Suprapubic skin (tissue), 4 donors: ENCODE measurements around the gene NEURL1B. TPM values are rescaled to one million over a fixed set of nuclear protein-coding genes. Genes with fewer than 3 reads are reported as not detected.
A peak's percentile ranks its signal among the peaks of the same experiment; 100 is the strongest.
"Not testable (repeated sequence)": the region's sequence is repeated elsewhere in the genome, so short reads cannot be mapped to it uniquely, and the experiment has no call there.

ENCODE experiments used
- DNase-seq, 2 donors: peaks; one replicate each; pipeline ENCODE4 v3.0.0-alpha.2; 2019; ENCODE audit warnings: low spot score in 2 of 2
- H3K27ac ChIP-seq: fragments of 200-600 bp; sonication (generic); one replicate; pipeline ENCODE4 v1.5.1; 2019
- H3K27me3 ChIP-seq: fragments of 200-600 bp; sonication (generic); one replicate; pipeline ENCODE4 v1.5.1; 2019
- H3K36me3 ChIP-seq: fragments of 200-600 bp; sonication (generic); one replicate; pipeline ENCODE4 v1.5.1; 2019
- H3K4me1 ChIP-seq: fragments of 200-600 bp; sonication (generic); one replicate; pipeline ENCODE4 v1.5.1; 2019
- H3K4me3 ChIP-seq: fragments of 200-600 bp; sonication (generic); one replicate; pipeline ENCODE4 v1.5.1; 2019; ENCODE audit warnings: mild to moderate bottlenecking
- H3K9me3 ChIP-seq: fragments of 200-600 bp; sonication (generic); one replicate; pipeline ENCODE4 v1.5.1; 2019
- CTCF ChIP-seq, 2 donors: fragments of 200-600 bp in 1 of 2; fragments of 450-650 bp in 1 of 2; sonication (generic) in 1 of 2; IDR thresholded peaks; one replicate each; pipeline ENCODE4 v1.5.1; 2016 to 2019; ENCODE audit warnings: antibody characterized with exemption in 2 of 2, mild to moderate bottlenecking in 1 of 2, moderate library complexity in 1 of 2
- EP300 ChIP-seq: sonication (generic); formaldehyde crosslinking; IDR thresholded peaks from one replicate; pipeline ENCODE4 v1.6.1; 2017; ENCODE audit warnings: antibody characterized with exemption
- POLR2A ChIP-seq, 2 donors: fragments of 450-650 bp; IDR thresholded peaks; one replicate each; pipeline ENCODE4 v1.6.1; 2017; ENCODE audit warnings: antibody characterized with exemption in 2 of 2, mild to moderate bottlenecking in 2 of 2, moderate library complexity in 2 of 2
- POLR2AphosphoS5 ChIP-seq, 3 donors: sonication (generic); formaldehyde crosslinking; IDR thresholded peaks; one replicate each; pipeline ENCODE4 v1.6.1; 2017; ENCODE audit warnings: antibody characterized with exemption in 3 of 3
- WGBS: methylation state at CpG from one replicate; pipeline ENCODE4 v1.1.5; 2018; 5-methylcytosine and 5-hydroxymethylcytosine counted together
- total RNA-seq, 4 donors: library from RNA; depleted of rRNA; stranded (reverse); fragments of >200 nt; gene quantifications; one replicate each; pipeline ENCODE4 v1.1.0, GENCODE V29; 2016

The NEURL1B gene
- total RNA-seq, 4 donors from 2014 or later = 18.5 to 40.9 (median 30.4) TPM

GRCh38 chr5:172705576-172706084 is 64.6 kb downstream of the NEURL1B start:
- no peak for DNase-seq
- Histone ChIP-seq H3K36me3 (no peaks in the 10 kb centered on the region), H3K4me1 (peaks cover 15% of the 10 kb centered on the region), H3K4me3 (no peak overlapping the region), H3K27ac (no peak overlapping the region), H3K9me3 (no peaks in the 10 kb centered on the region), H3K27me3 (no peaks in the 10 kb centered on the region)
- TF ChIP-seq POLR2A (IDR thresholded peaks at IDR 0.05) (no peak), CTCF (IDR thresholded peaks at IDR 0.05) (no peak), POLR2AphosphoS5 (IDR thresholded peaks at IDR 0.05) (no peak), EP300 (no peak)

GRCh38 chr5:172706796-172707195 is 65.7 kb downstream of the NEURL1B start:
- Histone ChIP-seq H3K27me3 (no peaks in the 10 kb centered on the region), H3K4me1 (peaks cover 3% of the 10 kb centered on the region), H3K4me3 (no peak overlapping the region), H3K27ac (no peak overlapping the region), H3K36me3 (no peaks in the 10 kb centered on the region), H3K9me3 (no peaks in the 10 kb centered on the region)
- no peak for DNase-seq
- 58% methylated on average over 4 of the region's 4 CpGs for WGBS
- TF ChIP-seq EP300 (no peak), POLR2A (IDR thresholded peaks at IDR 0.05) (no peak), POLR2AphosphoS5 (IDR thresholded peaks at IDR 0.05) (no peak), CTCF (IDR thresholded peaks at IDR 0.05) (no peak)

GRCh38 chr5:172707285-172708182 is 66.5 kb downstream of the NEURL1B start:
- H3K4me3 ChIP-seq = no peak overlapping the region
- H3K4me1 ChIP-seq = no peaks in the 10 kb centered on the region
- no peaks in the 10 kb centered on the region for H3K9me3 ChIP-seq
- no peak overlapping the region for H3K27ac ChIP-seq
- DNase-seq = no peak
- WGBS = 44% methylated on average over 17 of the region's 18 CpGs
- H3K27me3 ChIP-seq = no peaks in the 10 kb centered on the region
- TF ChIP-seq CTCF (IDR thresholded peaks at IDR 0.05) (peak; percentile 1 to 23), POLR2A (IDR thresholded peaks at IDR 0.05) (no peak)
- no peaks in the 10 kb centered on the region for H3K36me3 ChIP-seq

- Histone ChIP-seq H3K36me3 (no peaks in the 10 kb centered on the region), H3K4me1 (peaks cover 3% of the 10 kb centered on the region), H3K9me3 (no peaks in the 10 kb centered on the region), H3K27me3 (no peaks in the 10 kb centered on the region), H3K4me3 (no peak overlapping the region), H3K27ac (no peak overlapping the region)
- no peak for DNase-seq
- TF ChIP-seq POLR2A (IDR thresholded peaks at IDR 0.05) (no peak), CTCF (IDR thresholded peaks at IDR 0.05) (no peak), POLR2AphosphoS5 (IDR thresholded peaks at IDR 0.05) (no peak), EP300 (no peak)
- 74% methylated on average over 8 of the region's 8 CpGs for WGBS
These were observed 67.1 kb downstream of the NEURL1B start for GRCh38 chr5:172708183-172708505.

- H3K27me3 ChIP-seq = no peaks in the 10 kb centered on the region
- no peak overlapping the region for H3K4me3 ChIP-seq
- 62% methylated on average over 4 of the region's 4 CpGs for WGBS
- no peak overlapping the region for H3K27ac ChIP-seq
- peaks cover 25% of the 10 kb centered on the region for H3K4me1 ChIP-seq
- DNase-seq = no peak
- no peak for TF ChIP-seq POLR2A (IDR thresholded peaks at IDR 0.05)
- TF ChIP-seq EP300 = no peak
- no peak for TF ChIP-seq CTCF (IDR thresholded peaks at IDR 0.05)
- TF ChIP-seq POLR2AphosphoS5 (IDR thresholded peaks at IDR 0.05) = no peak
- H3K9me3 ChIP-seq = no peaks in the 10 kb centered on the region
- H3K36me3 ChIP-seq = no peaks in the 10 kb centered on the region
These were observed 69.6 kb downstream of the NEURL1B start for GRCh38 chr5:172710676-172711075.

- peaks cover 30% of the 10 kb centered on the region for H3K4me1 ChIP-seq
- DNase-seq = not testable (repeated sequence)
- 71% methylated on average over 12 of the region's 12 CpGs for WGBS
These were observed 70.3 kb downstream of the NEURL1B start for GRCh38 chr5:172711321-172711861.

More at GRCh38 chr5:172711321-172711861, 70.3 kb downstream of the NEURL1B start:
- H3K9me3 ChIP-seq, H3K27ac ChIP-seq, H3K27me3 ChIP-seq, H3K36me3 ChIP-seq, H3K4me3 ChIP-seq: not testable (repeated sequence)
